HepG2 (cell line): ENCODE results near the gene SPAG4. TPM values are rescaled to one million over a fixed set of nuclear protein-coding genes. Genes with fewer than 3 reads are reported as not detected.

Source experiments
- ARID2 ChIP-seq: sonication (generic); formaldehyde crosslinking; IDR thresholded peaks from 2 replicates; pipeline ENCODE4 v1.8.1; 2022; ENCODE audit warnings: mild to moderate bottlenecking, missing genetic modification reagents, borderline replicate concordance
- CAMTA2 ChIP-seq: sonication (generic); formaldehyde crosslinking; IDR thresholded peaks from 2 replicates; pipeline ENCODE4 v1.4.0; 2020; ENCODE audit warnings: mild to moderate bottlenecking, missing genetic modification reagents, borderline replicate concordance
- CENPT ChIP-seq: sonication (generic); formaldehyde crosslinking; IDR thresholded peaks from 2 replicates; pipeline ENCODE4 v1.8.0; 2022; ENCODE audit warnings: low read depth, mild to moderate bottlenecking, moderate library complexity, missing genetic modification reagents
- FOXP1 ChIP-seq, 2 experiments: fragments of 450-650 bp in 1 of 2; IDR thresholded peaks; 2 replicates each; pipeline ENCODE4 v1.6.1; 2017 to 2018; ENCODE audit warnings: antibody characterized with exemption in 1 of 2
- GFI1 ChIP-seq: sonication (generic); formaldehyde crosslinking; IDR thresholded peaks from 2 replicates; pipeline ENCODE4 v1.5.0; 2020; ENCODE audit warnings: missing genetic modification reagents, mild to moderate bottlenecking, borderline replicate concordance
- KAT7 ChIP-seq: IDR thresholded peaks from 2 replicates; pipeline ENCODE4 v1.6.1; 2018; ENCODE audit warnings: borderline replicate concordance, missing compliant biosample characterization
- KDM6A ChIP-seq: IDR thresholded peaks from 2 replicates; pipeline ENCODE4 v1.6.1; 2016; ENCODE audit warnings: low read depth
- MIER2 ChIP-seq: IDR thresholded peaks from 2 replicates; pipeline ENCODE4 v1.6.1; 2016; ENCODE audit warnings: missing biosample characterization, missing genetic modification reagents
- MTERF4 ChIP-seq: sonication (generic); formaldehyde crosslinking; IDR thresholded peaks from 2 replicates; pipeline ENCODE4 v1.8.0; 2023; ENCODE audit warnings: mild to moderate bottlenecking, missing genetic modification reagents
- SNAPC2 ChIP-seq: sonication (generic); formaldehyde crosslinking; IDR thresholded peaks from 2 replicates; pipeline ENCODE4 v1.8.1; 2022; ENCODE audit warnings: mild to moderate bottlenecking, missing genetic modification reagents
- SP1 ChIP-seq, 2 experiments: fragments of 450-650 bp in 1 of 2; sonication (generic) in 1 of 2; formaldehyde crosslinking in 1 of 2; IDR thresholded peaks; 2 replicates each; pipeline versions ENCODE4 v1.4.0 to v1.6.1; 2016 to 2020; ENCODE audit warnings: missing genetic modification reagents in 1 of 2
- STAT5B ChIP-seq: sonication (generic); formaldehyde crosslinking; IDR thresholded peaks from 2 replicates; pipeline ENCODE4 v1.4.0; 2020; ENCODE audit warnings: missing genetic modification reagents
- TFDP1 ChIP-seq: IDR thresholded peaks from 2 replicates; pipeline ENCODE4 v1.6.1; 2016; ENCODE audit warnings: missing compliant biosample characterization, missing genetic modification reagents, borderline replicate concordance
- THAP11 ChIP-seq: IDR thresholded peaks from 2 replicates; pipeline ENCODE4 v1.6.1; 2016; ENCODE audit warnings: missing biosample characterization, missing genetic modification reagents
- ZBTB26 ChIP-seq: IDR thresholded peaks from 2 replicates; pipeline ENCODE4 v1.6.1; 2016; ENCODE audit warnings: missing compliant biosample characterization, missing genetic modification reagents, borderline replicate concordance
- ZBTB7B ChIP-seq: sonication (generic); formaldehyde crosslinking; IDR thresholded peaks from 2 replicates; pipeline ENCODE4 v1.4.0; 2020; ENCODE audit warnings: missing genetic modification reagents
- ZC3H13 ChIP-seq: sonication (generic); formaldehyde crosslinking; IDR thresholded peaks from 2 replicates; pipeline ENCODE4 v1.8.1; 2023; ENCODE audit warnings: mild to moderate bottlenecking, missing genetic modification reagents, moderate library complexity
- ZFP36 ChIP-seq: fragments of 150-350 bp; IDR thresholded peaks from 2 replicates; pipeline ENCODE4 v1.6.1; 2018; ENCODE audit warnings: borderline replicate concordance, low read length, low read depth; ENCODE audit not compliant: partially characterized antibody
- ZMAT3 ChIP-seq: sonication (generic); formaldehyde crosslinking; conservative IDR thresholded peaks from 2 replicates; pipeline ENCODE4 v1.7.0; 2021; ENCODE audit warnings: missing genetic modification reagents
- ZNF292 ChIP-seq: sonication (generic); formaldehyde crosslinking; IDR thresholded peaks from 2 replicates; pipeline ENCODE4 v1.8.1; 2022; ENCODE audit warnings: mild to moderate bottlenecking, low read depth, missing genetic modification reagents, borderline replicate concordance
- ZNF570 ChIP-seq: sonication (generic); formaldehyde crosslinking; IDR thresholded peaks from 2 replicates; pipeline ENCODE4 v1.4.0; 2020; ENCODE audit warnings: mild to moderate bottlenecking, missing genetic modification reagents, borderline replicate concordance
- ZNF589 ChIP-seq: sonication (generic); formaldehyde crosslinking; conservative IDR thresholded peaks from 2 replicates; pipeline ENCODE4 v1.8.0; 2022; ENCODE audit warnings: mild to moderate bottlenecking, moderate library complexity, missing genetic modification reagents
- ZNF614 ChIP-seq: IDR thresholded peaks from 2 replicates; pipeline ENCODE4 v1.6.1; 2018; ENCODE audit warnings: missing biosample characterization, missing genetic modification reagents, inconsistent platforms, borderline replicate concordance
- ZNF720 ChIP-seq: sonication (generic); formaldehyde crosslinking; IDR thresholded peaks from 2 replicates; pipeline ENCODE4 v1.4.0; 2020; ENCODE audit warnings: missing genetic modification reagents
- ZNF879 ChIP-seq: sonication (generic); formaldehyde crosslinking; IDR thresholded peaks from 2 replicates; pipeline ENCODE4 v1.8.1; 2023; ENCODE audit warnings: missing genetic modification reagents
- polyA plus RNA-seq, 8 experiments: library from polyadenylated mRNA; depleted of rRNA in 3 of 8; stranded (reverse) in 7 of 8; unstranded in 1 of 8; fragments of >200 nt; fragmentation: Illumina TruSeq in 4 of 8; extraction: Trizol in 4 of 8; gene quantifications; 2 replicates each; pipeline versions ENCODE4 v1.2.1 to v1.2.3, GENCODE V29; 2011 to 2016; ENCODE audit warnings: low read depth in 4 of 8, missing spikeins in 1 of 8, mixed read lengths in 1 of 8; ENCODE audit not compliant: insufficient read depth in 1 of 8
- total RNA-seq, 5 experiments: library from RNA; depleted of rRNA; stranded (reverse); fragments of >200 nt; fragmentation: Illumina TruSeq; extraction: Trizol; gene quantifications; 2 replicates each; pipeline ENCODE4 v1.2.3, GENCODE V29; 2016; ENCODE audit warnings: low read depth in 1 of 5

SPAG4 gene
- total and polyA plus RNA-seq, 2 of the 13 experiments (the other 11 are each of a cell fraction or from before 2014, with no cell fraction given): 5.8 to 137 TPM

GRCh38 chr20:35663516-35664465, 48.2 kb downstream of the SPAG4 start (continued):
- TF ChIP-seq TFDP1 (CRISPR knock-in tag): peak; percentile 10; the same call in 1 of the 2 replicates
- TF ChIP-seq CENPT (CRISPR knock-in tag): no peak
- TF ChIP-seq ZBTB26 (CRISPR knock-in tag): 0 out of 2 replicates have a peak, but pooled peaks have one; percentile 38
- 0 out of 2 replicates have a peak, but pooled peaks have one; percentile 6 for TF ChIP-seq ZNF292 (CRISPR knock-in tag)
- no peak for TF ChIP-seq SP1 (IDR thresholded peaks at IDR 0.05)
- TF ChIP-seq SP1 (CRISPR knock-in tag; IDR thresholded peaks at IDR 0.05): 0 out of 2 replicates have a peak, but pooled peaks have one; percentile 17
- peak; percentile 44; the same call in 1 of the 2 replicates for TF ChIP-seq GFI1
- 0 out of 2 replicates have a peak, but pooled peaks have one; percentile 41 for TF ChIP-seq ZNF614 (CRISPR knock-in tag)
- no peak for TF ChIP-seq ZNF589 (CRISPR knock-in tag)
- 0 out of 2 replicates have a peak, but pooled peaks have one; percentile 7 for TF ChIP-seq ZBTB7B (CRISPR knock-in tag)
- 0 out of 2 replicates have a peak, but pooled peaks have one; percentile 8 for TF ChIP-seq MIER2
- TF ChIP-seq KDM6A (CRISPR knock-in tag): no peak
- no peak for TF ChIP-seq ZC3H13 (CRISPR knock-in tag)
- peak; percentile 28; the same call in 1 of the 2 replicates for TF ChIP-seq THAP11 (CRISPR knock-in tag)
- no peak for TF ChIP-seq FOXP1 (IDR thresholded peaks at IDR 0.05)
- 0 out of 2 replicates have a peak, but pooled peaks have one; percentile 18 for TF ChIP-seq FOXP1 (CRISPR knock-in tag; IDR thresholded peaks at IDR 0.05)
- peak; percentile 79; the same call in 1 of the 2 replicates for TF ChIP-seq ZNF879 (CRISPR knock-in tag)
- TF ChIP-seq ZFP36: no peak
- 0 out of 2 replicates have a peak, but pooled peaks have one; percentile 65 for TF ChIP-seq ZNF720 (CRISPR knock-in tag)
- TF ChIP-seq ARID2: peak; percentile 81; the same call in 1 of the 2 replicates
- TF ChIP-seq SNAPC2 (CRISPR knock-in tag): 0 out of 2 replicates have a peak, but pooled peaks have one; percentile 12
- TF ChIP-seq MTERF4 (CRISPR knock-in tag): peak; percentile 71
- peak; percentile 60; the same call in 1 of the 2 replicates for TF ChIP-seq CAMTA2 (CRISPR knock-in tag)
- 0 out of 2 replicates have a peak, but pooled peaks have one; percentile 6 for TF ChIP-seq ZMAT3 (CRISPR knock-in tag)
- no peak for TF ChIP-seq ZNF570
- TF ChIP-seq STAT5B (CRISPR knock-in tag): 0 out of 2 replicates have a peak, but pooled peaks have one; percentile 9
- TF ChIP-seq KAT7 (CRISPR knock-in tag): peak; percentile 67
